Heart left ventricle (tissue), 13 donors: Measurements from ENCODE around the gene FCHSD2.

Experiments used
- CTCF ChIP-seq, 12 donors: fragments of 200-600 bp; sonication (generic) in 4 of 12; IDR thresholded peaks; one replicate each; pipeline versions ENCODE4 v1.5.0 to v1.8.0; 2018 to 2022; ENCODE audit warnings: antibody characterized with exemption in 12 of 12, mild to moderate bottlenecking in 5 of 12
- POLR2A ChIP-seq, 2 donors: fragments of 450-650 bp; IDR thresholded peaks; one replicate each; pipeline ENCODE4 v1.6.1; 2017; ENCODE audit warnings: antibody characterized with exemption in 2 of 2, mild to moderate bottlenecking in 2 of 2, moderate library complexity in 2 of 2
- donor health status: ischemic (EF 13 %, LVEDD 7.1; RV severe dilation, severe dysfunction).
- donor health status: DM: no; HTN: yes; CAD: no.
- donor health status: DM: no; HTN: no; CAD: no.
- donor health status: ischemic (EF 25% LVEDD 6.9; RV normal size, moderate dysfunction).
- donor health status: ischemic (EF 25% LVEDD 5.7; RV mildly dilated, moderate dysfunction).
- donor health status: ischemic (EF 35%, LVEDD 5.7; RV mildly dilated, moderate dysfunction).
- donor health status: nonischemic (EF 11% LVEDD 7.7; RV severe dilation, severe dysfunction).
- donor health status: DM: yes; HTN: yes; CAD: no.
- donor health status: PGD.
- donor health status: ischemic (EF 29% LVEDD 5.4; RV normal size, mild dysfunction).
- donor health status: nonischemic (EF 23%, LVEDD 6.1; RV moderate dilation, normal function).

- TF ChIP-seq CTCF (IDR thresholded peaks at IDR 0.05): no peak
- no peak for TF ChIP-seq POLR2A (IDR thresholded peaks at IDR 0.05)
Measured at GRCh38 chr11:73019449-73019848, 122.7 kb downstream of the FCHSD2 start.
